ENCODE data around the gene BCL2L11.

The BCL2L11 gene

GRCh38 chr2:111171337-111171930 is 50.7 kb downstream of the BCL2L11 start:
- no peak for DNase-seq

- no peak for DNase-seq
These were observed 52.0 kb downstream of the BCL2L11 start for GRCh38 chr2:111172666-111173065.

GRCh38 chr2:111173338-111173737 is 52.6 kb downstream of the BCL2L11 start:
- no peak for DNase-seq

GRCh38 chr2:111173856-111174255 is 53.1 kb downstream of the BCL2L11 start:
- no peak for DNase-seq

GRCh38 chr2:111175615-111176014 is 54.9 kb downstream of the BCL2L11 start:
- no peak for DNase-seq

- DNase-seq = no peak
These were observed 55.7 kb downstream of the BCL2L11 start for GRCh38 chr2:111176388-111176787.

- DNase-seq = no peak
These were observed 56.2 kb downstream of the BCL2L11 start for GRCh38 chr2:111176867-111177266.

- no peak for DNase-seq
These were observed 57.6 kb downstream of the BCL2L11 start for GRCh38 chr2:111178296-111178695.

- no peak for DNase-seq
These were observed 58.2 kb downstream of the BCL2L11 start for GRCh38 chr2:111178730-111179405.

- DNase-seq = no peak
These were observed 61.4 kb downstream of the BCL2L11 start for GRCh38 chr2:111182121-111182520.

GRCh38 chr2:111182740-111183139 is 62.0 kb downstream of the BCL2L11 start:
- no peak for DNase-seq

GRCh38 chr2:111184725-111185310 is 64.1 kb downstream of the BCL2L11 start:
- no peak for DNase-seq

- DNase-seq = no peak
These were observed 64.8 kb downstream of the BCL2L11 start for GRCh38 chr2:111185361-111186022.

- DNase-seq = no peak
These were observed 65.5 kb downstream of the BCL2L11 start for GRCh38 chr2:111186121-111186715.

GRCh38 chr2:111186933-111187332 is 66.2 kb downstream of the BCL2L11 start:
- no peak for DNase-seq

- no peak for DNase-seq
These were observed 68.0 kb downstream of the BCL2L11 start for GRCh38 chr2:111188681-111189080.

GRCh38 chr2:111189106-111189505 is 68.4 kb downstream of the BCL2L11 start:
- DNase-seq = no peak

- no peak for DNase-seq
These were observed 70.3 kb downstream of the BCL2L11 start for GRCh38 chr2:111190816-111191540.

- no peak for DNase-seq
These were observed 71.2 kb downstream of the BCL2L11 start for GRCh38 chr2:111191877-111192276.

GRCh38 chr2:111192776-111193368 is 72.2 kb downstream of the BCL2L11 start:
- DNase-seq = no peak

- DNase-seq = no peak
These were observed 74.3 kb downstream of the BCL2L11 start for GRCh38 chr2:111194835-111195621.

GRCh38 chr2:111196435-111196834 is 75.7 kb downstream of the BCL2L11 start:
- no peak for DNase-seq
